H1 (cell line): Measurements from ENCODE around the gene SPINT1. TPM values are rescaled to one million over a fixed set of nuclear protein-coding genes. Genes with fewer than 3 reads are reported as not detected.

Experiments used
- CTCF ChIA-PET: fragments of 300-600 bp; sonication (Branson Sonifier 250); formaldehyde crosslinking; loops from one replicate; lab custom pipeline; 2021; ENCODE audit not compliant: partially characterized antibody; lab: Charles Lee
- POLR2A ChIA-PET: fragments of 300-600 bp; sonication (Branson Sonifier 250); formaldehyde crosslinking; loops from one replicate; lab custom pipeline; 2021; ENCODE audit warnings: inconsistent platforms; ENCODE audit not compliant: partially characterized antibody; lab: Charles Lee
- DNase-seq, 2 experiments: peaks; one replicate each; pipeline versions ENCODE4 v3.0.0 to v3.0.0-alpha.2; 2010 to 2022; ENCODE audit warnings: low spot score in 2 of 2, low read depth in 1 of 2, mixed read lengths in 1 of 2
- FAIRE-seq: peaks from 2 replicates; lab custom pipeline; 2011; peaks lifted over from hg19 to GRCh38; lab: Jason Lieb, UNC
- H2AFZ ChIP-seq: 2 replicates; pipeline ENCODE4 v1.8.1; 2012; ENCODE audit warnings: low read length, inconsistent platforms
- H2AK5ac ChIP-seq: 2 replicates; pipeline ENCODE4 v1.6.1; 2013; ENCODE audit warnings: low read depth, low read length
- H2BK120ac ChIP-seq: replicated peaks from 2 replicates; pipeline ENCODE3; 2013; ENCODE audit warnings: low read depth, low read length, inconsistent platforms
- H2BK12ac ChIP-seq: 2 replicates; pipeline ENCODE4 v1.6.1; 2013; ENCODE audit warnings: low read depth, low read length
- H2BK15ac ChIP-seq: 2 replicates; pipeline ENCODE4 v1.6.1; 2013; ENCODE audit warnings: low read length
- H2BK20ac ChIP-seq: 2 replicates; pipeline ENCODE4 v1.6.1; 2013; ENCODE audit warnings: low read length
- H2BK5ac ChIP-seq: 2 replicates; pipeline ENCODE4 v1.6.1; 2013; ENCODE audit warnings: low read depth, low read length
- H3K14ac ChIP-seq: 2 replicates; pipeline ENCODE4 v1.6.1; 2013; ENCODE audit warnings: inconsistent platforms; ENCODE audit not compliant: insufficient read length
- H3K18ac ChIP-seq: 2 replicates; pipeline ENCODE4 v1.6.1; 2013; ENCODE audit warnings: low read length; ENCODE audit errors: extremely low read depth
- H3K23ac ChIP-seq: 2 replicates; pipeline ENCODE4 v1.6.1; 2013; ENCODE audit warnings: inconsistent platforms; ENCODE audit not compliant: insufficient read length
- H3K23me2 ChIP-seq: 2 replicates; pipeline ENCODE4 v1.6.1; 2013; ENCODE audit warnings: low read depth, low read length
- H3K27ac ChIP-seq: 2 replicates; pipeline ENCODE4 v1.6.1; 2011; ENCODE audit warnings: low read depth, low read length, inconsistent platforms
- H3K27me3 ChIP-seq, 4 experiments: replicated peaks in 1 of 4; 1 replicate in 1 of 4; 2 replicates in 3 of 4; pipeline versions ENCODE4 v1.6.1 to v1.8.1; 2011 to 2013; ENCODE audit warnings: low read length in 3 of 4, mild to moderate bottlenecking in 3 of 4, inconsistent platforms in 2 of 4, mixed read lengths in 2 of 4, moderate library complexity in 1 of 4; ENCODE audit not compliant: control insufficient read depth in 3 of 4, insufficient read depth in 3 of 4; ENCODE audit errors: extremely low read depth in 1 of 4
- H3K36me3 ChIP-seq, 4 experiments: 2 replicates each; pipeline versions ENCODE4 v1.6.1 to v1.8.1; 2011 to 2013; ENCODE audit warnings: mild to moderate bottlenecking in 4 of 4, low read length in 3 of 4, moderate library complexity in 2 of 4, control low read depth in 1 of 4, inconsistent platforms in 1 of 4; ENCODE audit not compliant: insufficient read depth in 4 of 4, control insufficient read depth in 2 of 4
- H3K4ac ChIP-seq: replicated peaks from 2 replicates; pipeline ENCODE3; 2013; ENCODE audit warnings: low read length, low read depth, mixed read lengths, inconsistent platforms; ENCODE audit not compliant: insufficient read length
- H3K4me1 ChIP-seq, 4 experiments: replicated peaks in 1 of 4; 1 replicate in 1 of 4; 2 replicates in 3 of 4; pipeline versions ENCODE4 v1.6.1 to v1.8.1; 2011 to 2013; ENCODE audit warnings: low read length in 3 of 4, inconsistent platforms in 2 of 4, mixed read lengths in 1 of 4; ENCODE audit not compliant: insufficient read depth in 4 of 4, control insufficient read depth in 3 of 4
- H3K4me2 ChIP-seq, 2 experiments: 2 replicates each; pipeline versions ENCODE4 v1.6.1 to v1.8.1; 2011 to 2013; ENCODE audit warnings: low read depth in 2 of 2, low read length in 2 of 2, control low read depth in 1 of 2, inconsistent platforms in 1 of 2, mild to moderate bottlenecking in 1 of 2; ENCODE audit not compliant: insufficient read depth in 1 of 2
- H3K4me3 ChIP-seq, 4 experiments: fragments of 200-600, 300-600 bp in 1 of 4; sonication (generic), shearing (Covaris generic), sonication (Bioruptor Twin) in 1 of 4; 2 replicates each; pipeline versions ENCODE4 v1.5.1 to v1.8.1; 2011 to 2016; ENCODE audit warnings: low read length in 4 of 4, low read depth in 3 of 4, control low read depth in 2 of 4, inconsistent platforms in 2 of 4, mild to moderate bottlenecking in 2 of 4, mixed read lengths in 1 of 4, moderate library complexity in 1 of 4; ENCODE audit not compliant: insufficient read depth in 2 of 4; ENCODE audit errors: extremely low read depth in 1 of 4
- H3K56ac ChIP-seq: replicated peaks from 2 replicates; pipeline ENCODE3; 2013; ENCODE audit warnings: low read depth, mild to moderate bottlenecking, mixed read lengths, low read length, inconsistent platforms; ENCODE audit not compliant: insufficient read length
- H3K79me1 ChIP-seq: 2 replicates; pipeline ENCODE4 v1.6.1; 2013; ENCODE audit warnings: low read depth, low read length, control low read depth
- H3K79me2 ChIP-seq, 2 experiments: 2 replicates each; pipeline versions ENCODE4 v1.6.1 to v1.8.1; 2012 to 2013; ENCODE audit warnings: low read length in 2 of 2, mild to moderate bottlenecking in 2 of 2, inconsistent platforms in 1 of 2; ENCODE audit not compliant: insufficient read depth in 2 of 2, control insufficient read depth in 1 of 2
- H3K9ac ChIP-seq, 4 experiments: replicated peaks in 1 of 4; 1 replicate in 1 of 4; 2 replicates in 3 of 4; pipeline versions ENCODE4 v1.6.1 to v1.8.1; 2011 to 2013; ENCODE audit warnings: low read depth in 3 of 4, low read length in 3 of 4, control low read depth in 2 of 4, mild to moderate bottlenecking in 2 of 4, moderate library complexity in 2 of 4, inconsistent platforms in 1 of 4; ENCODE audit errors: extremely low read depth in 1 of 4
- H3K9me3 ChIP-seq, 2 experiments: 2 replicates each; pipeline versions ENCODE4 v1.6.1 to v1.8.1; 2012 to 2013; ENCODE audit warnings: mild to moderate bottlenecking in 2 of 2, moderate library complexity in 2 of 2, control low read depth in 1 of 2, inconsistent platforms in 1 of 2, low read depth in 1 of 2, low read length in 1 of 2, mixed read lengths in 1 of 2; ENCODE audit not compliant: insufficient read depth in 2 of 2
- H4K20me1 ChIP-seq, 2 experiments: replicated peaks in 1 of 2; 2 replicates each; pipeline versions ENCODE3 to v1.8.1; 2011 to 2013; ENCODE audit warnings: inconsistent platforms in 2 of 2, low read length in 2 of 2, mild to moderate bottlenecking in 1 of 2; ENCODE audit not compliant: insufficient read depth in 2 of 2, control insufficient read depth in 1 of 2
- H4K5ac ChIP-seq: 2 replicates; pipeline ENCODE4 v1.6.1; 2013; ENCODE audit warnings: low read length, low read depth, mixed read lengths, inconsistent platforms; ENCODE audit not compliant: insufficient read length
- H4K8ac ChIP-seq: 2 replicates; pipeline ENCODE4 v1.8.0; 2013; ENCODE audit warnings: mild to moderate bottlenecking, moderate library complexity, low read length, inconsistent platforms; ENCODE audit not compliant: insufficient read depth; ENCODE audit errors: extremely low read depth
- H4K91ac ChIP-seq: replicated peaks from 2 replicates; pipeline ENCODE3; 2013; ENCODE audit warnings: low read length, mixed read lengths, inconsistent platforms; ENCODE audit not compliant: insufficient read length
- CHD2 ChIP-seq: IDR thresholded peaks from 2 replicates; pipeline ENCODE4 v1.6.1; 2012; ENCODE audit warnings: low read length, improper control_type of control experiment
- FOSL1 ChIP-seq: IDR thresholded peaks from 2 replicates; pipeline ENCODE4 v1.6.1; 2011; ENCODE audit warnings: mild to moderate bottlenecking, low read depth, low read length, moderate library complexity; ENCODE audit not compliant: insufficient read depth
- RFX5 ChIP-seq: IDR thresholded peaks from 2 replicates; pipeline ENCODE4 v1.6.1; 2011; ENCODE audit warnings: low read depth, low read length, improper control_type of control experiment, borderline replicate concordance
- SAP30 ChIP-seq: fragments of 300-600 bp; sonication (generic); IDR thresholded peaks from 2 replicates; pipeline ENCODE4 v1.7.1; 2012; ENCODE audit warnings: low read length, moderate library complexity, mild to moderate bottlenecking, inconsistent platforms; ENCODE audit not compliant: insufficient read depth, insufficient replicate concordance
- WGBS, 2 experiments: shearing (Covaris generic) in 1 of 2; methylation state at CpG; one replicate each; pipeline versions ENCODE4 v1.1.6 to v1.1.7; 2013 to 2015; ENCODE audit warnings: low lambda C conversion rate in 2 of 2, mixed read lengths in 2 of 2, inconsistent platforms in 1 of 2, low coverage in 1 of 2, missing lambda C conversion rate in 1 of 2; ENCODE audit not compliant: insufficient replicate concordance in 2 of 2, insufficient coverage in 1 of 2, insufficient read length in 1 of 2; ENCODE audit errors: extremely low coverage in 1 of 2, missing lambda C conversion rate in 1 of 2; 5-methylcytosine and 5-hydroxymethylcytosine counted together
- polyA plus RNA-seq, 7 experiments: library from polyadenylated mRNA; depleted of rRNA in 3 of 7; stranded (reverse) in 5 of 7; unstranded in 2 of 7; fragments of >200 nt in 5 of 7; fragments of 200-250 nt in 2 of 7; gene quantifications; 1 replicate in 5 of 7; 2 replicates in 1 of 7; 4 replicates in 1 of 7; pipeline versions ENCODE4 v1.2.1 to v1.2.3, GENCODE V29; 2011 to 2013; ENCODE audit warnings: missing spikeins in 2 of 7, mixed read lengths in 2 of 7
- total RNA-seq: library from RNA; stranded (reverse); fragmentation: NEBNext Ultra II Directional; extraction: Animal tissue kit (Norgen Biotek cat#: 25700); gene quantifications from 2 replicates; pipeline ENCODE4 v1.2.1, GENCODE V29; 2021

Gene SPINT1
- total and polyA plus RNA-seq, 2 of the 8 experiments (the other 6 are each of a cell fraction or from before 2014, with no cell fraction given), result 117 to 155 TPM

GRCh38 chr15:40881351-40881750 lies 37.5 kb downstream of the SPINT1 start:
- Histone ChIP-seq H3K27me3 (no peaks in the 10 kb centered on the region), H3K9ac (no peak overlapping the region), H3K18ac (no peak overlapping the region), H3K23ac (no peak overlapping the region), H2BK15ac (no peak overlapping the region), H4K5ac (no peak overlapping the region), H2BK120ac (no peak overlapping the region), H3K36me3 (no peaks in the 10 kb centered on the region), H3K4me3 (no peak overlapping the region), H3K4ac (no peak overlapping the region), H2BK20ac (no peak overlapping the region), H2BK12ac (no peak overlapping the region), H3K4me2 (no peak overlapping the region), H3K56ac (no peak overlapping the region), H3K79me1 (no peaks in the 10 kb centered on the region), H4K8ac (no peak overlapping the region), H3K4me1 (no peaks in the 10 kb centered on the region; a peak in 1 of 7 replicates), H3K27ac (no peak overlapping the region), H2BK5ac (no peak overlapping the region), H3K23me2 (no peaks in the 10 kb centered on the region), H2AFZ (no peak overlapping the region), H4K20me1 (no peaks in the 10 kb centered on the region), H3K9me3 (no peaks in the 10 kb centered on the region), H4K91ac (no peak overlapping the region), H3K79me2 (no peaks in the 10 kb centered on the region), H3K14ac (no peak overlapping the region), H2AK5ac (no peak overlapping the region)
- ChIA-PET CTCF (interaction anchor here (1.3 to 10.9 kb wide), 3 partner anchors 9 to 21 kb away, joined by 4 to 63 read pairs (median 11); partner anchors contain the start of gene VPS18), POLR2A (interaction anchor here (1.0 to 2.0 kb wide), 3 partner anchors 10 to 19 kb away, joined by 3 to 10 read pairs (median 5); no protein-coding TSS in a partner anchor)
- 90% methylated on average over 6 of the region's 6 CpGs; no CpG with 5 or more reads in 1 of the 2 experiments for WGBS, 2 experiments
- DNase-seq, result no peak
- FAIRE-seq, result no peak
- TF ChIP-seq RFX5, result no peak
- TF ChIP-seq SAP30, result no peak
- no peak for TF ChIP-seq FOSL1
- TF ChIP-seq CHD2, result no peak
